ENCODE results near the gene FAM162B.

- TF ChIP-seq CTCF (IDR thresholded peaks at IDR 0.05): no peak
- TF ChIP-seq POLR2A (IDR thresholded peaks at IDR 0.05): no peak
- no peak for TF ChIP-seq POLR2AphosphoS5 (IDR thresholded peaks at IDR 0.05)
These were observed 35.0 kb downstream of the FAM162B start for GRCh38 chr6:116730513-116730912.

Measured in breast epithelium (tissue), 3 donors.